Suprapubic skin (tissue), 4 donors: ENCODE measurements around the gene PHOX2B.

Source experiments
- CTCF ChIP-seq, 2 donors: fragments of 200-600 bp in 1 of 2; fragments of 450-650 bp in 1 of 2; sonication (generic) in 1 of 2; IDR thresholded peaks; one replicate each; pipeline ENCODE4 v1.5.1; 2016 to 2019; ENCODE audit warnings: antibody characterized with exemption in 2 of 2, mild to moderate bottlenecking in 1 of 2, moderate library complexity in 1 of 2
- EP300 ChIP-seq: sonication (generic); formaldehyde crosslinking; IDR thresholded peaks from one replicate; pipeline ENCODE4 v1.6.1; 2017; ENCODE audit warnings: antibody characterized with exemption
- POLR2A ChIP-seq, 2 donors: fragments of 450-650 bp; IDR thresholded peaks; one replicate each; pipeline ENCODE4 v1.6.1; 2017; ENCODE audit warnings: antibody characterized with exemption in 2 of 2, mild to moderate bottlenecking in 2 of 2, moderate library complexity in 2 of 2
- POLR2AphosphoS5 ChIP-seq, 3 donors: sonication (generic); formaldehyde crosslinking; IDR thresholded peaks; one replicate each; pipeline ENCODE4 v1.6.1; 2017; ENCODE audit warnings: antibody characterized with exemption in 3 of 3

GRCh38 chr4:41745292-41746024 lies 3.1 kb downstream of the PHOX2B start:
- TF ChIP-seq CTCF (IDR thresholded peaks at IDR 0.05) (no peak), EP300 (no peak), POLR2AphosphoS5 (IDR thresholded peaks at IDR 0.05) (no peak), POLR2A (IDR thresholded peaks at IDR 0.05) (no peak)
